IMR-90 (cell line): Measurements from ENCODE around the gene CAND2. TPM values are rescaled to one million over a fixed set of nuclear protein-coding genes. Genes with fewer than 3 reads are reported as not detected.

Experiments
- ATAC-seq: fragments of 200-7000 bp; cut with Tn5 transposase; 2 replicates; pipeline ENCODE4 v1.9.1; 2020; ENCODE audit warnings: low read depth, mild to moderate bottlenecking, moderate library complexity
- BruUV-seq: library from RNA; stranded (reverse); fragments of 400-500 nt; replicated peaks from 2 replicates; lab custom pipeline; 2021; lab: Mats Ljungman, UMichigan
- CTCF ChIA-PET: fragments of 300-600 bp; formaldehyde crosslinking; extraction: SDS; loops from one replicate; lab custom pipeline; 2021; ENCODE audit warnings: antibody characterized with exemption; lab: Yijun Ruan, JAX
- POLR2A ChIA-PET: fragments of 300-600 bp; sonication (Branson Sonifier 250); formaldehyde crosslinking; loops from one replicate; lab custom pipeline; 2022; ENCODE audit warnings: antibody characterized with exemption; ENCODE audit not compliant: unreplicated experiment; lab: Charles Lee
- DNase-seq: peaks from one replicate; pipeline ENCODE4 v3.0.0; 2013
- H2AFZ ChIP-seq: replicated peaks from 2 replicates; pipeline ENCODE3; 2013; ENCODE audit warnings: low read length, mild to moderate bottlenecking; ENCODE audit not compliant: poor library complexity
- H2AK5ac ChIP-seq: 2 replicates; pipeline ENCODE4 v1.6.1; 2013; ENCODE audit warnings: low read depth, low read length, inconsistent platforms
- H2AK9ac ChIP-seq: replicated peaks from 2 replicates; pipeline ENCODE3; 2013; ENCODE audit warnings: mild to moderate bottlenecking, low read depth, low read length, moderate library complexity; ENCODE audit not compliant: poor library complexity
- H2BK120ac ChIP-seq: 2 replicates; pipeline ENCODE4 v1.6.1; 2013; ENCODE audit warnings: low read depth, low read length, inconsistent platforms
- H2BK15ac ChIP-seq: 3 replicates; pipeline ENCODE4 v1.6.1; 2013; ENCODE audit warnings: low read depth, low read length, inconsistent platforms
- H2BK20ac ChIP-seq: 2 replicates; pipeline ENCODE4 v1.6.1; 2013; ENCODE audit warnings: low read depth, mild to moderate bottlenecking, inconsistent platforms, low read length, moderate library complexity
- H2BK5ac ChIP-seq: 2 replicates; pipeline ENCODE4 v1.6.1; 2013; ENCODE audit warnings: mild to moderate bottlenecking, low read depth, low read length, inconsistent platforms; ENCODE audit not compliant: poor library complexity, severe bottlenecking
- H3K14ac ChIP-seq: replicated peaks from 2 replicates; pipeline ENCODE4 v1.6.1; 2013; ENCODE audit warnings: low read depth, low read length, inconsistent platforms
- H3K18ac ChIP-seq: 2 replicates; pipeline ENCODE4 v1.6.1; 2013; ENCODE audit warnings: low read depth, low read length, control low read depth
- H3K23ac ChIP-seq: 2 replicates; pipeline ENCODE4 v1.6.1; 2013; ENCODE audit warnings: low read depth, low read length, inconsistent platforms
- H3K27ac ChIP-seq: 2 replicates; pipeline ENCODE4 v1.5.1; 2013; ENCODE audit warnings: mild to moderate bottlenecking, control low read depth, low read length; ENCODE audit not compliant: insufficient read depth
- H3K27me3 ChIP-seq: 2 replicates; pipeline ENCODE4 v1.6.1; 2013; ENCODE audit warnings: low read length; ENCODE audit not compliant: control insufficient read depth, insufficient read depth
- H3K36me3 ChIP-seq: 2 replicates; pipeline ENCODE4 v1.6.1; 2013; ENCODE audit warnings: low read length, mixed read lengths; ENCODE audit not compliant: control insufficient read depth, insufficient read depth
- H3K4ac ChIP-seq: 2 replicates; pipeline ENCODE4 v1.6.1; 2013; ENCODE audit warnings: low read depth, low read length, inconsistent platforms
- H3K4me1 ChIP-seq: 2 replicates; pipeline ENCODE4 v1.6.1; 2013; ENCODE audit warnings: low read length, mixed read lengths; ENCODE audit not compliant: control insufficient read depth, insufficient read depth
- H3K4me2 ChIP-seq: 2 replicates; pipeline ENCODE4 v1.6.1; 2013; ENCODE audit warnings: low read depth, mild to moderate bottlenecking, control low read depth, low read length, moderate library complexity
- H3K4me3 ChIP-seq: 2 replicates; pipeline ENCODE4 v1.5.1; 2013; ENCODE audit warnings: low read depth, mild to moderate bottlenecking, control low read depth, low read length, moderate library complexity; ENCODE audit not compliant: insufficient read depth
- H3K56ac ChIP-seq: 2 replicates; pipeline ENCODE4 v1.6.1; 2013; ENCODE audit warnings: low read length, inconsistent platforms; ENCODE audit not compliant: insufficient read depth; ENCODE audit errors: extremely low read depth
- H3K79me1 ChIP-seq, 2 experiments: 2 replicates each; pipeline ENCODE4 v1.6.1; 2013; ENCODE audit warnings: low read length in 2 of 2, inconsistent platforms in 1 of 2, low read depth in 1 of 2
- H3K9ac ChIP-seq: 2 replicates; pipeline ENCODE4 v1.6.1; 2013; ENCODE audit warnings: low read depth, low read length, control low read depth
- H3K9me1 ChIP-seq: 2 replicates; pipeline ENCODE4 v1.6.1; 2013; ENCODE audit warnings: low read length, inconsistent platforms; ENCODE audit not compliant: insufficient read depth
- H3K9me3 ChIP-seq: 2 replicates; pipeline ENCODE4 v1.6.1; 2013; ENCODE audit warnings: low read length; ENCODE audit not compliant: control insufficient read depth, insufficient read depth
- H4K20me1 ChIP-seq: 2 replicates; pipeline ENCODE4 v1.6.1; 2013; ENCODE audit warnings: low read length, inconsistent platforms; ENCODE audit not compliant: insufficient read depth
- H4K5ac ChIP-seq: 2 replicates; pipeline ENCODE4 v1.6.1; 2013; ENCODE audit warnings: mild to moderate bottlenecking, low read depth, low read length, control low read depth
- H4K8ac ChIP-seq, 2 experiments: 2 replicates each; pipeline ENCODE4 v1.6.1; 2013; ENCODE audit warnings: low read depth in 2 of 2, low read length in 2 of 2, control low read depth in 1 of 2, inconsistent platforms in 1 of 2
- H4K91ac ChIP-seq: 2 replicates; pipeline ENCODE4 v1.6.1; 2013; ENCODE audit warnings: low read depth, low read length, inconsistent platforms; ENCODE audit not compliant: insufficient read depth
- BHLHE40 ChIP-seq: fragments of 150-350 bp; IDR thresholded peaks from 2 replicates; pipeline ENCODE4 v1.6.1; 2016; ENCODE audit warnings: mild to moderate bottlenecking, low read depth, low read length
- CEBPB ChIP-seq: IDR thresholded peaks from 2 replicates; pipeline ENCODE4 v1.6.1; 2012; ENCODE audit warnings: low read depth, low read length, improper control_type of control experiment
- CHD1 ChIP-seq: IDR thresholded peaks from 2 replicates; pipeline ENCODE4 v1.6.1; 2012; ENCODE audit warnings: low read depth, low read length, improper control_type of control experiment
- CTCF ChIP-seq: conservative IDR thresholded peaks from 2 replicates; pipeline ENCODE4 v1.5.1; 2012; ENCODE audit warnings: mild to moderate bottlenecking, low read depth, low read length, improper control_type of control experiment
- ELK1 ChIP-seq: fragments of 150-350 bp; IDR thresholded peaks from 2 replicates; pipeline ENCODE4 v1.6.1; 2016; ENCODE audit warnings: low read depth, mild to moderate bottlenecking, low read length, moderate library complexity, borderline replicate concordance
- FOS ChIP-seq: fragments of 150-350 bp; IDR thresholded peaks from 2 replicates; pipeline ENCODE4 v1.6.1; 2016; ENCODE audit warnings: low read depth, low read length
- MAFK ChIP-seq: IDR thresholded peaks from 2 replicates; pipeline ENCODE4 v1.6.1; 2012; ENCODE audit warnings: low read depth, low read length, improper control_type of control experiment
- MAZ ChIP-seq: IDR thresholded peaks from 2 replicates; pipeline ENCODE4 v1.6.1; 2012; ENCODE audit warnings: low read depth, mild to moderate bottlenecking, low read length, improper control_type of control experiment, moderate library complexity, borderline replicate concordance
- MXI1 ChIP-seq: IDR thresholded peaks from 2 replicates; pipeline ENCODE4 v1.6.1; 2012; ENCODE audit warnings: low read depth, mild to moderate bottlenecking, low read length, moderate library complexity, borderline replicate concordance
- NFE2L2 ChIP-seq: fragments of 150-350 bp; IDR thresholded peaks from 2 replicates; pipeline ENCODE4 v1.6.1; 2016; ENCODE audit warnings: low read depth, mild to moderate bottlenecking, low read length
- POLR2A ChIP-seq: IDR thresholded peaks from 2 replicates; pipeline ENCODE4 v1.6.1; 2012; ENCODE audit warnings: mild to moderate bottlenecking, low read depth, low read length
- RAD21 ChIP-seq: IDR thresholded peaks from 2 replicates; pipeline ENCODE4 v1.6.1; 2012; ENCODE audit warnings: low read length, improper control_type of control experiment
- RCOR1 ChIP-seq: IDR thresholded peaks from 2 replicates; pipeline ENCODE4 v1.6.1; 2012; ENCODE audit warnings: mild to moderate bottlenecking, low read length, improper control_type of control experiment; ENCODE audit not compliant: insufficient replicate concordance
- RFX5 ChIP-seq: IDR thresholded peaks from 2 replicates; pipeline ENCODE4 v1.8.0; 2012; ENCODE audit warnings: low read depth, mild to moderate bottlenecking, low read length, moderate library complexity
- SMC3 ChIP-seq: fragments of 150-350 bp; IDR thresholded peaks from 2 replicates; pipeline ENCODE4 v1.6.1; 2016; ENCODE audit warnings: low read depth, mild to moderate bottlenecking, antibody characterized with exemption, low read length, moderate library complexity
- USF2 ChIP-seq: fragments of 150-350 bp; IDR thresholded peaks from 2 replicates; pipeline ENCODE4 v1.6.1; 2017; ENCODE audit warnings: mild to moderate bottlenecking, antibody characterized with exemption, low read length, low read depth
- WGBS, 2 experiments: methylation state at CpG; one replicate each; pipeline versions ENCODE4 v1.1.5 to v1.1.7; 2013; ENCODE audit warnings: missing lambda C conversion rate in 2 of 2; ENCODE audit not compliant: insufficient read length in 1 of 2; ENCODE audit errors: extremely low coverage in 2 of 2; 5-methylcytosine and 5-hydroxymethylcytosine counted together
- dilution Hi-C: fragments of 300-500 bp; cut with HindIII; formaldehyde crosslinking; loops from one replicate; pipeline ENCODE4 v1.14.3; 2018; ENCODE audit warnings: low sequenced_read_pairs; ENCODE audit not compliant: unreplicated experiment
- in situ Hi-C: fragments of 300-500 bp; cut with MboI; formaldehyde crosslinking; loops from 3 replicates; pipeline ENCODE4 v1.14.3; 2019; ENCODE audit warnings: low sequenced_read_pairs, inconsistent platforms, mixed read lengths
- intact Hi-C: fragments of 100-400 bp; cut with micrococcal nuclease; formaldehyde crosslinking; loops from 2 replicates; pipeline ENCODE4 v1.10.0; 2022
- polyA plus RNA-seq, 3 experiments: library from polyadenylated mRNA; depleted of rRNA; stranded (reverse); fragments of >200 nt; gene quantifications; 2 replicates each; pipeline ENCODE4 v1.2.3, GENCODE V29; 2012; ENCODE audit warnings: low replicate concordance in 1 of 3
- total RNA-seq: library from RNA; depleted of rRNA; stranded (reverse); fragments of >200 nt; gene quantifications from 2 replicates; pipeline ENCODE4 v1.2.3, GENCODE V29; 2012

The CAND2 gene
- total and polyA plus RNA-seq, 2 of the 4 experiments (the other 2 are of a cell fraction) = 2.9 to 4.9 TPM

GRCh38 chr3:12841970-12842328 is 45.5 kb downstream of the CAND2 start:
- in situ Hi-C loops = no loop called here
- peaks cover 27% of the 10 kb centered on the region for H3K36me3 ChIP-seq
- no peaks in the 10 kb centered on the region for H3K27me3 ChIP-seq
- H4K5ac ChIP-seq = peak overlapping the region; percentile 58
- dilution Hi-C loops = no loop called here
- no peak overlapping the region for H2AK9ac ChIP-seq
- H2AFZ ChIP-seq = peak overlapping the region; percentile 78
- peak overlapping the region; percentile 10; the same call in 1 of the 2 replicates for H3K4me3 ChIP-seq
- H3K23ac ChIP-seq = 0 out of 2 replicates have a peak overlapping the region, but pooled peaks have one; percentile 11
- no peak overlapping the region for H3K56ac ChIP-seq
- H3K4ac ChIP-seq = peak overlapping the region; percentile 56; the same call in 1 of the 2 replicates
- H3K9me1 ChIP-seq = peaks cover 15% of the 10 kb centered on the region
- H2BK15ac ChIP-seq = no peak overlapping the region
- H3K9ac ChIP-seq = peak overlapping the region; percentile 47; the same call in 1 of the 2 replicates
- H3K4me2 ChIP-seq = peak overlapping the region; percentile 81
- TF ChIP-seq RAD21 (no peak), POLR2A (no peak), NFE2L2 (no peak), USF2 (no peak), SMC3 (no peak), BHLHE40 (no peak), MAZ (no peak), RCOR1 (no peak), MAFK (no peak), MXI1 (no peak), RFX5 (no peak), ELK1 (no peak), CTCF (no peak), CHD1 (no peak), CEBPB (no peak), FOS (no peak)
- peaks cover 44% of the 10 kb centered on the region for H4K20me1 ChIP-seq
- peak overlapping the region; percentile 66 for H2BK5ac ChIP-seq
- DNase-seq (no peak), ATAC-seq (no peak)
- H3K4me1 ChIP-seq = peaks cover 15% of the 10 kb centered on the region
- H3K9me3 ChIP-seq = no peaks in the 10 kb centered on the region
- no TSS peak for BruUV-seq
- no peak overlapping the region for H2AK5ac ChIP-seq
- no peak overlapping the region; the same call in 1 of the 2 replicates for H4K91ac ChIP-seq
- peak overlapping the region; percentile 31; the same call in 1 of the 2 replicates for H3K18ac ChIP-seq
- no peak overlapping the region for H3K27ac ChIP-seq
- POLR2A ChIA-PET = interaction anchor here (0.7 to 0.9 kb wide), 2 partner anchors 10 to 14 kb away, joined by 3 to 14 read pairs; no protein-coding TSS in a partner anchor
- H4K8ac ChIP-seq = peak overlapping the region; percentile 69 to 94; a peak in 3 of 4 replicates
- peaks cover 18 to 39% of the 10 kb centered on the region in 2 experiments for H3K79me1 ChIP-seq
- no CpG with 5 or more reads among the region's 7 CpGs for WGBS, 2 experiments
- H3K14ac ChIP-seq = peak overlapping the region; percentile 62; the same call in 1 of the 2 replicates
- no peak overlapping the region for H2BK20ac ChIP-seq
- peak overlapping the region; percentile 49; the same call in 1 of the 2 replicates for H2BK120ac ChIP-seq
- intact Hi-C loops = loop anchor here (1.0 to 2.0 kb wide), 3 partner anchors 11 to 51 kb away; no protein-coding TSS in a partner anchor
- CTCF ChIA-PET = interaction anchor here (0.6 to 1.9 kb wide), 11 partner anchors 10 to 191 kb away, joined by 3 to 8 read pairs (median 4); no protein-coding TSS in a partner anchor
